ENCODE measurements around the gene MLYCD.

The MLYCD gene

GRCh38 chr16:83968891-83969649, 70.2 kb downstream of the MLYCD start:
- peaks cover 0 to 6% (median 0%) of the 10 kb centered on the region in 5 donors for H3K27me3 ChIP-seq (ENCODE audit: control insufficient read depth in 5 of 5, insufficient read depth in 4 of 5, low read length in 5 of 5)
- no peak overlapping the region for H3K4me3 ChIP-seq (ENCODE audit: low read depth in 1 of 5, low read length in 5 of 5)
- no peak overlapping the region for H3K9ac ChIP-seq (ENCODE audit: low read length in 5 of 5)
- no peak overlapping the region for H3K27ac ChIP-seq (ENCODE audit: low read depth, low read length)
- peaks cover 0 to 21% (median 15%) of the 10 kb centered on the region in 5 donors for H3K36me3 ChIP-seq (ENCODE audit: control insufficient read depth in 5 of 5, insufficient read depth in 5 of 5, low read length in 5 of 5)
- H3K4me1 ChIP-seq (ENCODE audit: control insufficient read depth in 5 of 5, insufficient read depth in 5 of 5, low read length in 5 of 5): no peaks in the 10 kb centered on the region
- no peaks in the 10 kb centered on the region for H3K9me3 ChIP-seq (ENCODE audit: control insufficient read depth in 5 of 5, low read length in 5 of 5)

GRCh38 chr16:83969771-83970429, 71.0 kb downstream of the MLYCD start:
- Histone ChIP-seq H3K36me3 (ENCODE audit: control insufficient read depth in 5 of 5, insufficient read depth in 5 of 5, low read length in 5 of 5) (peaks cover 0 to 16% (median 13%) of the 10 kb centered on the region in 5 donors), H3K9ac (ENCODE audit: low read length in 5 of 5) (no peak overlapping the region), H3K4me3 (ENCODE audit: low read depth in 1 of 5, low read length in 5 of 5) (no peak overlapping the region), H3K9me3 (ENCODE audit: control insufficient read depth in 5 of 5, low read length in 5 of 5) (no peaks in the 10 kb centered on the region), H3K27me3 (ENCODE audit: control insufficient read depth in 5 of 5, insufficient read depth in 4 of 5, low read length in 5 of 5) (peaks cover 0 to 6% (median 0%) of the 10 kb centered on the region in 5 donors), H3K4me1 (ENCODE audit: control insufficient read depth in 5 of 5, insufficient read depth in 5 of 5, low read length in 5 of 5) (no peaks in the 10 kb centered on the region), H3K27ac (ENCODE audit: low read depth, low read length) (no peak overlapping the region)

DNA sequence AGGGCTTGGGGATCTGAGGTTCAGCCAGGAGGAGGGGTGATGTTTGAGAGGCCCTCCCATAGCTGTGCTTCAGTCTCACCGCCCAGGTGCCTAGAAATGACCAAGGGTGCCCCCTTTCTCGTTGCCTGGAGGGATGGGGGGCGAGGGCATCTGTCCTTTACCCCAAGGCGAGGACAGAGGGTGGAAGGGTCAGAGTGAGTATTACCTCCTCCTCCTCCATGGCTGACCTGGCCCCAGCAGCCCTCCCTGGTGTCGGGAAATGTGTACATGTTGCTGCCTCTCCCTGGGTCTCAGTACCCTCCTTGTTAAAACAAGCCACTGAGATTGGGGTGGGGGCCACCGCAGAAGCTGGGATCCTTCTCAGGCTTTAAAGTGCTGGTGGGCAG, 71.5 kb downstream of the MLYCD start:
- no peak overlapping the region for H3K27ac ChIP-seq (ENCODE audit: low read depth, low read length)
- H3K9ac ChIP-seq (ENCODE audit: low read length in 5 of 5): no peak overlapping the region
- H3K36me3 ChIP-seq (ENCODE audit: control insufficient read depth in 5 of 5, insufficient read depth in 5 of 5, low read length in 5 of 5): peaks cover 0 to 11% (median 8%) of the 10 kb centered on the region in 5 donors
- H3K27me3 ChIP-seq (ENCODE audit: control insufficient read depth in 5 of 5, insufficient read depth in 4 of 5, low read length in 5 of 5): peaks cover 0 to 6% (median 0%) of the 10 kb centered on the region in 5 donors
- H3K4me3 ChIP-seq (ENCODE audit: low read depth in 1 of 5, low read length in 5 of 5): no peak overlapping the region
- no peaks in the 10 kb centered on the region for H3K4me1 ChIP-seq (ENCODE audit: control insufficient read depth in 5 of 5, insufficient read depth in 5 of 5, low read length in 5 of 5)
- H3K9me3 ChIP-seq (ENCODE audit: control insufficient read depth in 5 of 5, low read length in 5 of 5): no peaks in the 10 kb centered on the region

- Histone ChIP-seq H3K9ac (ENCODE audit: low read length in 5 of 5) (no peak overlapping the region), H3K27ac (ENCODE audit: low read depth, low read length) (no peak overlapping the region), H3K4me3 (ENCODE audit: low read depth in 1 of 5, low read length in 5 of 5) (no peak overlapping the region), H3K9me3 (ENCODE audit: control insufficient read depth in 5 of 5, low read length in 5 of 5) (no peaks in the 10 kb centered on the region), H3K27me3 (ENCODE audit: control insufficient read depth in 5 of 5, insufficient read depth in 4 of 5, low read length in 5 of 5) (peaks cover 0 to 6% (median 0%) of the 10 kb centered on the region in 5 donors), H3K4me1 (ENCODE audit: control insufficient read depth in 5 of 5, insufficient read depth in 5 of 5, low read length in 5 of 5) (no peaks in the 10 kb centered on the region), H3K36me3 (ENCODE audit: control insufficient read depth in 5 of 5, insufficient read depth in 5 of 5, low read length in 5 of 5) (peaks cover 0 to under 1% (median 0%) of the 10 kb centered on the region in 5 donors)
Observed at GRCh38 chr16:83971165-83972130, 72.5 kb downstream of the MLYCD start.

DNA sequence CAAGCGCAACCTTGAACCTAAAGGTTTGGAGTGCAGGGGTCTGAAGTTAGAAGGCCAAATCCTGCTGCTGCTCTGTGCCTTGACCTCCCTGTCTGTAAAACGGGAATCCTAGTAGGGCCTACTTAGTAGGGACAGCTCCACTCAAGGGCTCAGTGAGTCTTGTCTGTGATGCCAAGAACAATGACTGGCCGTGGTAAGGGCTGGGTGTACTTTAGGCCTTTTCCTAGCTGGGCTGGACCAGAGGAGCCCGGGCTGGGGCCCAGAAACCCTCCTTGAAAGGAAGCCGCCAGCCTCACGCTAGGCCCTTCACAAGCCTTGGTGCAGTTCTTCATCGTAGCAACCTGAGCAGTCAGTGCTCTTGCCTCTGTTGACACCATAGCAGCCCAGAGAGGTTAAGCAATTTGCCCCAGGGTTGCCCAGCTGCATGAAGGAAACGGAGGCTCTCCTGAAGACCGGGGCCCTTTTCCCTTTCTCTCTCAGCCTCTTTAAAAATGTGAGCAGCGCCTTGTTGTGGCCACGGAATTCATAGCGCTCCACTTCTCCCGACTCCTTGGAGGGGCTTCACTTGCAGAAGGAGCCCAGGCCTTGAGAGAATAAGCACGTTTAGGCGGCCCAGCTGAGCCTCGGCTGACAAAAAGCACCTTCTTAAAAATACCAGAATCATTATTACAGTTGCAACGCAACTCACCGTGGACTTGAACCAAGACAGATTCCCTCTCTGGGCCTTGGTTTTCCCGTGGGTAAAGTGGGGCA, 73.5 kb downstream of the MLYCD start:
- H3K27ac ChIP-seq (ENCODE audit: low read depth, low read length): no peak overlapping the region
- H3K4me3 ChIP-seq (ENCODE audit: low read depth in 1 of 5, low read length in 5 of 5): no peak overlapping the region
- no peaks in the 10 kb centered on the region for H3K9me3 ChIP-seq (ENCODE audit: control insufficient read depth in 5 of 5, low read length in 5 of 5)
- H3K9ac ChIP-seq (ENCODE audit: low read length in 5 of 5): no peak overlapping the region
- no peaks in the 10 kb centered on the region for H3K36me3 ChIP-seq (ENCODE audit: control insufficient read depth in 5 of 5, insufficient read depth in 5 of 5, low read length in 5 of 5)
- H3K27me3 ChIP-seq (ENCODE audit: control insufficient read depth in 5 of 5, insufficient read depth in 4 of 5, low read length in 5 of 5): peaks cover 0 to 6% (median 0%) of the 10 kb centered on the region in 5 donors
- H3K4me1 ChIP-seq (ENCODE audit: control insufficient read depth in 5 of 5, insufficient read depth in 5 of 5, low read length in 5 of 5): no peaks in the 10 kb centered on the region

GRCh38 chr16:83973077-83973476, 74.2 kb downstream of the MLYCD start:
- H3K9me3 ChIP-seq (ENCODE audit: control insufficient read depth in 5 of 5, low read length in 5 of 5): peaks cover 0 to 5% (median 3%) of the 10 kb centered on the region in 5 donors

DNA sequence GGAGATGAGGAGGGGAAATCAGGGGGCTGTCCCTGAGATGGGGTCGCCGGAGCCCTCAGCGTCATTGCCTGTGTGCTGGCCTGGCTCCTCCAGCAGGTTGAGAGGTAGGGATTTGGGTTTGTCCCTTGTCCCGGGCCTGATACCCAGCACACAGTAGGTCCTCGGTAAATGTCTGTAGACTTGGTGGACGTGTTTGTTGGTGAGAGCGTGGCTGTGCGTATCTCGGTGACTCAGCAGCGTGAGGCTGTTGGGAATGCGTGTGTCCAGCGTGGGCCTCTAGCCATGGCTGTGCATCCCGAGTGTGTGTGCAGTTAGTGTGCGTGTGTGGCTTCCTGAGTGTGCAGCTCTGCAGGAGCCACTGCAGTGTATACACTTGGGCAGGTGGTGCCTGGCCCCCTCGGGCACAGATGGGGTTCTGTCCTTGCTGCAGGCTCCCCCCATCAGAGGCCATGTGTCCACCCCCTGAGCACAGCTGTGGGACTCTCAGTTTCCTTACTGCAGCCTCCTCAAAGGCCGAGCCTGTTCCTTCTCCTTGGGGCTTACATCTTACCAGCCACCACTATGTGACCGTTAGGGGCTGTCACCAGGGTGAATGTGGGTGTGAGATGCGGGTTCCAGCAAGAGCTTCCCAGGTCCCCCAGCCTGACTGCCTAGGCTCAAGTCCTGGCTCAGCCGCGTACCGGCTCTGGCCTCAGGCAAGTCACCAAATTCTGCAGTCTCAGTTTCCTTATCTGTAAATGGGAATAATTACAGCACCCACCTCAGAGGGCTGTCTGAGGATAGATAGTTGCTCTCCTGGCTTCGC, 74.9 kb downstream of the MLYCD start:
- H3K4me1 ChIP-seq (ENCODE audit: control insufficient read depth in 5 of 5, insufficient read depth in 5 of 5, low read length in 5 of 5): no peaks in the 10 kb centered on the region
- H3K4me3 ChIP-seq (ENCODE audit: low read depth in 1 of 5, low read length in 5 of 5): no peak overlapping the region
- H3K36me3 ChIP-seq (ENCODE audit: control insufficient read depth in 5 of 5, insufficient read depth in 5 of 5, low read length in 5 of 5): no peaks in the 10 kb centered on the region
- H3K9me3 ChIP-seq (ENCODE audit: control insufficient read depth in 5 of 5, low read length in 5 of 5): peaks cover 0 to 12% (median 10%) of the 10 kb centered on the region in 5 donors
- no peak overlapping the region for H3K9ac ChIP-seq (ENCODE audit: low read length in 5 of 5)
- no peak overlapping the region for H3K27ac ChIP-seq (ENCODE audit: low read depth, low read length)
- peaks cover 0 to 6% (median 0%) of the 10 kb centered on the region in 5 donors for H3K27me3 ChIP-seq (ENCODE audit: control insufficient read depth in 5 of 5, insufficient read depth in 4 of 5, low read length in 5 of 5)

More at GRCh38 chr16:83973077-83973476, 74.2 kb downstream of the MLYCD start:
- no peak overlapping the region for H3K27ac ChIP-seq (ENCODE audit: low read depth, low read length)
- peaks cover 0 to 6% (median 0%) of the 10 kb centered on the region in 5 donors for H3K27me3 ChIP-seq (ENCODE audit: control insufficient read depth in 5 of 5, insufficient read depth in 4 of 5, low read length in 5 of 5)
- no peak overlapping the region for H3K4me3 ChIP-seq (ENCODE audit: low read depth in 1 of 5, low read length in 5 of 5)
- no peaks in the 10 kb centered on the region for H3K4me1 ChIP-seq (ENCODE audit: control insufficient read depth in 5 of 5, insufficient read depth in 5 of 5, low read length in 5 of 5)
- H3K36me3 ChIP-seq (ENCODE audit: control insufficient read depth in 5 of 5, insufficient read depth in 5 of 5, low read length in 5 of 5): no peaks in the 10 kb centered on the region
- H3K9ac ChIP-seq (ENCODE audit: low read length in 5 of 5): no peak overlapping the region

- no peaks in the 10 kb centered on the region for H3K4me1 ChIP-seq (ENCODE audit: control insufficient read depth in 5 of 5, insufficient read depth in 5 of 5, low read length in 5 of 5)
- H3K27me3 ChIP-seq (ENCODE audit: control insufficient read depth in 5 of 5, insufficient read depth in 4 of 5, low read length in 5 of 5): peaks cover 0 to 6% (median 0%) of the 10 kb centered on the region in 5 donors
- H3K9ac ChIP-seq (ENCODE audit: low read length in 5 of 5): no peak overlapping the region
- no peaks in the 10 kb centered on the region for H3K36me3 ChIP-seq (ENCODE audit: control insufficient read depth in 5 of 5, insufficient read depth in 5 of 5, low read length in 5 of 5)
- no peak overlapping the region for H3K27ac ChIP-seq (ENCODE audit: low read depth, low read length)
- H3K4me3 ChIP-seq (ENCODE audit: low read depth in 1 of 5, low read length in 5 of 5): no peak overlapping the region
- peaks cover 0 to 13% (median 13%) of the 10 kb centered on the region in 5 donors for H3K9me3 ChIP-seq (ENCODE audit: control insufficient read depth in 5 of 5, low read length in 5 of 5)
Observed at GRCh38 chr16:83974475-83974874, 75.6 kb downstream of the MLYCD start.
